A673 (cell line): Measurements from ENCODE around the gene MYL12A. TPM values are rescaled to one million over a fixed set of nuclear protein-coding genes. Genes with fewer than 3 reads are reported as not detected.

Experiments
- BruUV-seq: library from RNA; stranded (reverse); fragments of 400-500 nt; replicated peaks from 2 replicates; lab custom pipeline; 2021; lab: Mats Ljungman, UMichigan
- CTCF ChIA-PET: fragments of 300-600 bp; sonication (Branson Sonifier 250); formaldehyde crosslinking; loops from one replicate; lab custom pipeline; 2022; ENCODE audit warnings: antibody characterized with exemption; lab: Charles Lee
- POLR2A ChIA-PET: fragments of 300-600 bp; sonication (Branson Sonifier 250); formaldehyde crosslinking; loops from one replicate; lab custom pipeline; 2022; ENCODE audit warnings: antibody characterized with exemption; ENCODE audit not compliant: low non-redundant PET; lab: Charles Lee
- DNase-seq: peaks from one replicate; pipeline ENCODE4 v3.0.0-alpha.2; 2015; ENCODE audit warnings: low spot score
- H3K27ac ChIP-seq: fragments of 200-600 bp; sonication (generic); 2 replicates; pipeline ENCODE4 v1.5.1; 2016; ENCODE audit warnings: mixed run types, low read depth, mild to moderate bottlenecking, mixed read lengths, antibody characterized with exemption, low read length; ENCODE audit not compliant: poor library complexity, severe bottlenecking
- H3K27me3 ChIP-seq: fragments of 200-600 bp; sonication (generic); replicated peaks from 2 replicates; pipeline ENCODE4 v1.6.1; 2017; ENCODE audit warnings: mixed run types, low read depth, mild to moderate bottlenecking, mixed read lengths, antibody characterized with exemption, low read length; ENCODE audit not compliant: insufficient read depth, poor library complexity
- H3K36me3 ChIP-seq: fragments of 200-600 bp; sonication (generic); 2 replicates; pipeline ENCODE4 v1.6.1; 2016; ENCODE audit warnings: mixed run types, mild to moderate bottlenecking, mixed read lengths, antibody characterized with exemption, low read length; ENCODE audit not compliant: insufficient read depth, poor library complexity, severe bottlenecking
- H3K4me1 ChIP-seq: fragments of 200-600 bp; sonication (generic); 2 replicates; pipeline ENCODE4 v1.6.1; 2017; ENCODE audit warnings: mixed run types, mild to moderate bottlenecking, mixed read lengths, antibody characterized with exemption, low read length; ENCODE audit not compliant: insufficient read depth, poor library complexity, severe bottlenecking
- H3K4me3 ChIP-seq: fragments of 200-600 bp; sonication (generic); 2 replicates; pipeline ENCODE4 v1.5.1; 2016; ENCODE audit warnings: low read depth, mixed run types, mild to moderate bottlenecking, mixed read lengths, low read length; ENCODE audit not compliant: poor library complexity, severe bottlenecking
- H3K9me3 ChIP-seq: fragments of 200-600 bp; sonication (generic); 2 replicates; pipeline ENCODE4 v1.6.1; 2016; ENCODE audit warnings: mixed run types, low read depth, mild to moderate bottlenecking, mixed read lengths, antibody characterized with exemption, low read length; ENCODE audit not compliant: poor library complexity, severe bottlenecking
- EZH2 ChIP-seq: fragments of 200-600 bp; sonication (generic); IDR thresholded peaks from 2 replicates; pipeline ENCODE4 v1.6.1; 2017; ENCODE audit warnings: borderline replicate concordance, low read depth, mild to moderate bottlenecking, mixed read lengths, antibody characterized with exemption, low read length; ENCODE audit not compliant: poor library complexity, severe bottlenecking
- intact Hi-C: fragments of 100-400 bp; cut with micrococcal nuclease; formaldehyde crosslinking; loops from one replicate; pipeline ENCODE4 v1.10.0; 2022; ENCODE audit not compliant: unreplicated experiment
- total RNA-seq: library from RNA; stranded (reverse); gene quantifications from 2 replicates; pipeline ENCODE4 v1.2.3, GENCODE V29; 2021
- TF ChIP-seq, protein P1 (sequence below): fragments of 300-800, 200-600 bp; sonication (generic); conservative IDR thresholded peaks from 2 replicates; pipeline ENCODE4 v1.5.1; 2017; ENCODE audit warnings: low read depth, mild to moderate bottlenecking, antibody characterized with exemption, low read length, moderate library complexity, mixed read lengths

Gene MYL12A
- total RNA-seq, 1 experiment from 2014 or later, result 357 TPM

- ChIA-PET CTCF (interaction anchor here (0.7 kb wide), 1 partner anchor 61 kb away, joined by 3 read pairs; no protein-coding TSS in a partner anchor), POLR2A (no interaction called here)
- H3K36me3 ChIP-seq, result no peaks in the 10 kb centered on the region
- TF ChIP-seq, protein P1, sequence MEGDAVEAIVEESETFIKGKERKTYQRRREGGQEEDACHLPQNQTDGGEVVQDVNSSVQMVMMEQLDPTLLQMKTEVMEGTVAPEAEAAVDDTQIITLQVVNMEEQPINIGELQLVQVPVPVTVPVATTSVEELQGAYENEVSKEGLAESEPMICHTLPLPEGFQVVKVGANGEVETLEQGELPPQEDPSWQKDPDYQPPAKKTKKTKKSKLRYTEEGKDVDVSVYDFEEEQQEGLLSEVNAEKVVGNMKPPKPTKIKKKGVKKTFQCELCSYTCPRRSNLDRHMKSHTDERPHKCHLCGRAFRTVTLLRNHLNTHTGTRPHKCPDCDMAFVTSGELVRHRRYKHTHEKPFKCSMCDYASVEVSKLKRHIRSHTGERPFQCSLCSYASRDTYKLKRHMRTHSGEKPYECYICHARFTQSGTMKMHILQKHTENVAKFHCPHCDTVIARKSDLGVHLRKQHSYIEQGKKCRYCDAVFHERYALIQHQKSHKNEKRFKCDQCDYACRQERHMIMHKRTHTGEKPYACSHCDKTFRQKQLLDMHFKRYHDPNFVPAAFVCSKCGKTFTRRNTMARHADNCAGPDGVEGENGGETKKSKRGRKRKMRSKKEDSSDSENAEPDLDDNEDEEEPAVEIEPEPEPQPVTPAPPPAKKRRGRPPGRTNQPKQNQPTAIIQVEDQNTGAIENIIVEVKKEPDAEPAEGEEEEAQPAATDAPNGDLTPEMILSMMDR, result no peak
- TF ChIP-seq EZH2, result no peak
- no peak overlapping the region for H3K27ac ChIP-seq
- BruUV-seq, result no TSS peak
- H3K4me1 ChIP-seq, result no peaks in the 10 kb centered on the region
- H3K9me3 ChIP-seq, result no peaks in the 10 kb centered on the region
- H3K4me3 ChIP-seq, result no peak overlapping the region
- DNase-seq, result no peak
- intact Hi-C loops, result no loop called here
- no peaks in the 10 kb centered on the region for H3K27me3 ChIP-seq
Measured at GRCh38 chr18:3225588-3225987, 22.0 kb upstream of the MYL12A start.

DNA sequence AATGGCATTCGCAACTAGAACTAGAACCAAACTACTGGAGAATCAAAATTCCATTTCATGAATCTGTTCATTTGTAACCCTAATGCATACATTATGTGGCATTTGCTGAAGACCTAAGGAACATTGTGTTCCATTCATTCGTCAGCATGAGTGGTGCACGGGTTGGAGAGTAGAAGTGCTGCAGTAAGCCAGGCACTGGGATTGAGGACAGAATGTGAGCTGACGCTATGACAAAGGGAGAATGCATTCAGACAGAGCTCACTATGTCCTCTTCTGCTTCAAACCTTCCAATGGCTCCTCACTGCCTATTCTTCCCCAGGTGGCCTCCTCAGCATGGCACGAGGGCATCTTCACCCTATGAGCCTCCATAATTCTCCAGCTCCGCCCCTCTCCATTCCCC lies 21.6 kb upstream of the MYL12A start:
- Histone ChIP-seq H3K4me1 (no peaks in the 10 kb centered on the region), H3K4me3 (no peak overlapping the region), H3K9me3 (no peaks in the 10 kb centered on the region), H3K36me3 (no peaks in the 10 kb centered on the region), H3K27me3 (no peaks in the 10 kb centered on the region), H3K27ac (no peak overlapping the region)
- BruUV-seq, result no TSS peak
- ChIA-PET POLR2A (no interaction called here), CTCF (no interaction called here)
- no peak for DNase-seq
- intact Hi-C loops, result no loop called here
- TF ChIP-seq, protein P1, result no peak
- no peak for TF ChIP-seq EZH2

GRCh38 chr18:3230401-3231334 lies 16.9 kb upstream of the MYL12A start:
- ChIA-PET POLR2A (no interaction called here), CTCF (no interaction called here)
- BruUV-seq, result no TSS peak
- H3K4me1 ChIP-seq, result peaks cover 5% of the 10 kb centered on the region
- no peaks in the 10 kb centered on the region for H3K36me3 ChIP-seq
- peak; percentile 84 for DNase-seq
- no peak overlapping the region for H3K27ac ChIP-seq
- H3K9me3 ChIP-seq, result no peaks in the 10 kb centered on the region
- no peak for TF ChIP-seq EZH2
- TF ChIP-seq, protein P1, result no peak
- no peaks in the 10 kb centered on the region for H3K27me3 ChIP-seq
- H3K4me3 ChIP-seq, result no peak overlapping the region
- intact Hi-C loops, result no loop called here
